Natural killer cell (primary cell): ENCODE data around the gene MPRIP. TPM values are rescaled to one million over a fixed set of nuclear protein-coding genes. Genes with fewer than 3 reads are reported as not detected.

ENCODE experiments used
- ATAC-seq, 3 donors: fragments of 150-1000 bp in 2 of 3; fragments of 200-7000 bp in 1 of 3; cut with Tn5 transposase; 1 replicate in 1 of 3; 2 replicates in 2 of 3; pipeline ENCODE4 v1.10.0; 2021; ENCODE audit warnings: mild to moderate bottlenecking in 2 of 3, moderate library complexity in 2 of 3
- DNase-seq, 2 donors: peaks; one replicate each; pipeline versions ENCODE4 v3.0.0 to v3.0.0-alpha.2; 2013 to 2021; ENCODE audit warnings: mixed read lengths in 1 of 2
- H3K27ac ChIP-seq: one replicate; pipeline ENCODE4 v1.5.1; 2013; ENCODE audit warnings: mild to moderate bottlenecking, low read length
- H3K27me3 ChIP-seq: one replicate; pipeline ENCODE4 v1.6.1; 2013; ENCODE audit warnings: low read length; ENCODE audit not compliant: control insufficient read depth, insufficient read depth
- H3K36me3 ChIP-seq: one replicate; pipeline ENCODE4 v1.6.1; 2013; ENCODE audit warnings: low read length; ENCODE audit not compliant: control insufficient read depth, insufficient read depth
- H3K4me1 ChIP-seq: one replicate; pipeline ENCODE4 v1.6.1; 2013; ENCODE audit warnings: low read length; ENCODE audit not compliant: control insufficient read depth, insufficient read depth
- H3K4me3 ChIP-seq: one replicate; pipeline ENCODE4 v1.5.1; 2013; ENCODE audit warnings: low read length
- H3K9me3 ChIP-seq: one replicate; pipeline ENCODE4 v1.6.1; 2013; ENCODE audit warnings: low read length; ENCODE audit not compliant: control insufficient read depth, insufficient read depth
- H3K27ac Mint-ChIP-seq, 2 donors: one replicate each; pipeline ENCODE4 v1.8.0; 2022; ENCODE audit warnings: mild to moderate bottlenecking in 2 of 2, mixed read lengths in 2 of 2, moderate library complexity in 1 of 2
- H3K27me3 Mint-ChIP-seq, 2 donors: one replicate each; pipeline ENCODE4 v1.8.0; 2022; ENCODE audit warnings: low read depth in 2 of 2, mixed read lengths in 2 of 2
- H3K36me3 Mint-ChIP-seq: one replicate; pipeline ENCODE4 v1.8.0; 2022; ENCODE audit warnings: mixed read lengths
- H3K4me1 Mint-ChIP-seq, 2 donors: one replicate each; pipeline ENCODE4 v1.8.0; 2022; ENCODE audit warnings: mixed read lengths in 2 of 2
- H3K4me3 Mint-ChIP-seq: one replicate; pipeline ENCODE4 v1.8.0; 2022; ENCODE audit warnings: mild to moderate bottlenecking, moderate library complexity, mixed read lengths
- H3K9me3 Mint-ChIP-seq, 2 donors: one replicate each; pipeline ENCODE4 v1.8.0; 2022; ENCODE audit warnings: mixed read lengths in 2 of 2
- WGBS: methylation state at CpG from one replicate; pipeline ENCODE4 v1.1.7; 2013; ENCODE audit warnings: missing lambda C conversion rate; ENCODE audit not compliant: insufficient coverage; 5-methylcytosine and 5-hydroxymethylcytosine counted together
- intact Hi-C: fragments of 100-400 bp; cut with micrococcal nuclease; formaldehyde crosslinking; loops from one replicate; pipeline ENCODE4 v1.14.2; 2022
- total RNA-seq, 4 donors: library from RNA; stranded (reverse); fragments of 120-200 nt in 1 of 4; gene quantifications; one replicate each; pipeline versions ENCODE4 v1.2.3 to v1.2.4, GENCODE V29; 2013 to 2022
- TF ChIP-seq, protein P1 (sequence below): fragments of 200-600 bp; IDR thresholded peaks from one replicate; pipeline ENCODE4 v1.8.0; 2022; ENCODE audit warnings: antibody characterized with exemption

Gene MPRIP
- total RNA-seq, 3 donors from 2014 or later (not counting 1 experiment from before 2014, with no cell fraction given), result 225 to 272 (median 229) TPM

DNA sequence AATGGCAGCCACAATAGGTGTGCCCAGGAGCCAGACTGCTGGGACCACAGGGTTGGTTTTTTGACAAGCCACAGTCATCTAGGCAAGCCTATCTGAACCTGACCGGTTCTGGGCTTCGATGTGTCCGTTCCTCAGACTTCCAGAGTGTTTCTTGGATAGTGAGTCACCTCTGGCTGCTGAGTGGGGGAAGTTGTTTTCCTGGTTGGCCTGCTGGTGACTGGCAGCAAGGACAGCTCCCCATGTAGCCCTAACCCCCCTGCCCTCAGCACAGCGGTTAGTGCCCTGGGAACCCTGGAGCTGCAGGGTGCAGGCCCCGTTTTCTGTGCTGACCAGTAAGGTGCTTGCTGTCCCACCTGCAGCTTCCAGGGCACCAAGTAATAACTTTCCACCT lies 98.3 kb downstream of the MPRIP start:
- no peak overlapping the region for H3K4me3 ChIP-seq
- 95% methylated on average over 5 of the region's 5 CpGs for WGBS
- H3K27ac Mint-ChIP-seq, result no peak overlapping the region
- H3K4me1 ChIP-seq, result no peaks in the 10 kb centered on the region
- ATAC-seq, result no peak
- no peaks in the 10 kb centered on the region for H3K9me3 ChIP-seq
- no peak overlapping the region for H3K4me3 Mint-ChIP-seq
- H3K9me3 Mint-ChIP-seq, result no peaks in the 10 kb centered on the region
- no peaks in the 10 kb centered on the region for H3K36me3 Mint-ChIP-seq
- DNase-seq, result no peak
- H3K4me1 Mint-ChIP-seq, result peaks cover 7% of the 10 kb centered on the region in 2 donors
- TF ChIP-seq, protein P1, sequence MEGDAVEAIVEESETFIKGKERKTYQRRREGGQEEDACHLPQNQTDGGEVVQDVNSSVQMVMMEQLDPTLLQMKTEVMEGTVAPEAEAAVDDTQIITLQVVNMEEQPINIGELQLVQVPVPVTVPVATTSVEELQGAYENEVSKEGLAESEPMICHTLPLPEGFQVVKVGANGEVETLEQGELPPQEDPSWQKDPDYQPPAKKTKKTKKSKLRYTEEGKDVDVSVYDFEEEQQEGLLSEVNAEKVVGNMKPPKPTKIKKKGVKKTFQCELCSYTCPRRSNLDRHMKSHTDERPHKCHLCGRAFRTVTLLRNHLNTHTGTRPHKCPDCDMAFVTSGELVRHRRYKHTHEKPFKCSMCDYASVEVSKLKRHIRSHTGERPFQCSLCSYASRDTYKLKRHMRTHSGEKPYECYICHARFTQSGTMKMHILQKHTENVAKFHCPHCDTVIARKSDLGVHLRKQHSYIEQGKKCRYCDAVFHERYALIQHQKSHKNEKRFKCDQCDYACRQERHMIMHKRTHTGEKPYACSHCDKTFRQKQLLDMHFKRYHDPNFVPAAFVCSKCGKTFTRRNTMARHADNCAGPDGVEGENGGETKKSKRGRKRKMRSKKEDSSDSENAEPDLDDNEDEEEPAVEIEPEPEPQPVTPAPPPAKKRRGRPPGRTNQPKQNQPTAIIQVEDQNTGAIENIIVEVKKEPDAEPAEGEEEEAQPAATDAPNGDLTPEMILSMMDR, result no peak
- H3K27me3 Mint-ChIP-seq, result no peaks in the 10 kb centered on the region
- peaks cover 86% of the 10 kb centered on the region for H3K36me3 ChIP-seq
- intact Hi-C loops, result no loop called here
- H3K27ac ChIP-seq, result no peak overlapping the region
- H3K27me3 ChIP-seq, result no peaks in the 10 kb centered on the region

DNA sequence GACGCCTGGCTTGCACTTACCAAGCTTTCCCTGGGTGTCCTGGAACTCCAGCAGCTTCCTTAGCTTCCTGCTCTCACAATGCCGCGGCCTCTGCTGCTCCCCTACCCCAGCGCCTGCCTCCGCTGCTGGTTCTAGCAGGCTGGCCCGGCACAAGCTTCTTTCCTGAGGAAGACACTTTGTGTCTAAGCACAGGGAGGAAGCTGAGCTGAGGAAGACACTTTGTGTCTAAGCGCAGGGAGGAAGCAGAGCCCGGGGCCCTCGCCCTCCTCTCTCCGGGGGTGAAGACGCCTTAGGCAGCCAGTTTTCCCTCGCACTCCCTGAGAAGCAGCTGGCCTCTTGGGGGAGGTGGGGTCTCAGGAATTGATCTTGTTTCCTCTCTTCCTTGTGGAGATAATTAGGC lies 99.0 kb downstream of the MPRIP start:
- H3K27me3 ChIP-seq, result no peaks in the 10 kb centered on the region
- Mint-ChIP-seq H3K9me3 (no peaks in the 10 kb centered on the region), H3K36me3 (no peaks in the 10 kb centered on the region), H3K4me3 (no peak overlapping the region), H3K27me3 (no peaks in the 10 kb centered on the region), H3K27ac (peak overlapping the region in 1 of 2 donors; percentile 71), H3K4me1 (peaks cover 8 to 13% of the 10 kb centered on the region in 2 donors)
- ATAC-seq (no peak), DNase-seq (no peak)
- no peaks in the 10 kb centered on the region for H3K9me3 ChIP-seq
- no peaks in the 10 kb centered on the region for H3K4me1 ChIP-seq
- intact Hi-C loops, result no loop called here
- 92% methylated on average over 12 of the region's 12 CpGs for whole genome bisulfite sequencing
- H3K27ac ChIP-seq, result no peak overlapping the region
- no peak overlapping the region for H3K4me3 ChIP-seq
- H3K36me3 ChIP-seq, result peaks cover 88% of the 10 kb centered on the region
- TF ChIP-seq, protein P1, result no peak

DNA sequence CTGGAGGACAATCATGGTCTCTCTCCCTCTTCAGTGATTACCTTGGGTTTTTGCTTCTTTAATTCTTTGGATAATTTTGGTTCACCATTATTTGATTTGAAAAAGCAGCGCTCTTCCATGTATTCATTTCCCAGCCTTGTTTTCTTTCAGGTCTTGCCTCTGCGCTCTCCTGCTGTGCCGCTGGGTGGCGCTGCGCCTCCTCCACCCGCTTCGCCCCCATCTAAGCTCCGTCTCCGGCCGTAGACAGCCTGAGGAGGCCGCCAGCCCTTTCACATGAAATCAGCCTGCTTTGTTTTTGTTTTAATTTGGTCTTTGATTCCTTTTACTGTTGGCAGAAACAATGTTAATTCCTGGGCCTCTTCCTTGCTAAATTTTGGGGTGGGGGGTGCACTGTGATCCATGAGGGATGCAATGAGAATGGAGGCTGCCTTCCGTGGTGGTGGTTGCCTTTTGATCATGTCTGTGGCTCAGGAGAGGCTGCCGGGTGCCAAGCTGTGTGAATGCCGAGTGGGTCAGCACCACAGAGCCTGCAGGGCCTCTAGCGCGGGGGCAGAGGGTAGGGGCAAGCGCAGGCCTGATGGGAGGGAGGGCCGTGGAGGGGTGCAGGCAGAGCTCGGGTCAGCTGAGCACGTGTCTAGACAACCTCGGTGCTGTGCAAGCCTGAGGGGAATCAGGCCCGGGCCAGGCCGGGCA lies 99.7 kb downstream of the MPRIP start:
- Mint-ChIP-seq H3K4me1 (peaks cover 14 to 17% of the 10 kb centered on the region in 2 donors), H3K4me3 (no peak overlapping the region), H3K27ac (peak overlapping the region in 1 of 2 donors; percentile 71), H3K27me3 (no peaks in the 10 kb centered on the region), H3K9me3 (no peaks in the 10 kb centered on the region), H3K36me3 (no peaks in the 10 kb centered on the region)
- DNase-seq, result peak in 1 of 2 donors; percentile 78
- TF ChIP-seq, protein P1, result peak; percentile 21
- peak in 1 of 3 donors; percentile 50 for ATAC-seq
- H3K9me3 ChIP-seq, result no peaks in the 10 kb centered on the region
- no peaks in the 10 kb centered on the region for H3K27me3 ChIP-seq
- 82% methylated on average over 23 of the region's 23 CpGs for WGBS
- intact Hi-C loops, result no loop called here
- H3K36me3 ChIP-seq, result peaks cover 90% of the 10 kb centered on the region
- H3K4me1 ChIP-seq, result no peaks in the 10 kb centered on the region
- no peak overlapping the region for H3K27ac ChIP-seq
- no peak overlapping the region for H3K4me3 ChIP-seq

DNA sequence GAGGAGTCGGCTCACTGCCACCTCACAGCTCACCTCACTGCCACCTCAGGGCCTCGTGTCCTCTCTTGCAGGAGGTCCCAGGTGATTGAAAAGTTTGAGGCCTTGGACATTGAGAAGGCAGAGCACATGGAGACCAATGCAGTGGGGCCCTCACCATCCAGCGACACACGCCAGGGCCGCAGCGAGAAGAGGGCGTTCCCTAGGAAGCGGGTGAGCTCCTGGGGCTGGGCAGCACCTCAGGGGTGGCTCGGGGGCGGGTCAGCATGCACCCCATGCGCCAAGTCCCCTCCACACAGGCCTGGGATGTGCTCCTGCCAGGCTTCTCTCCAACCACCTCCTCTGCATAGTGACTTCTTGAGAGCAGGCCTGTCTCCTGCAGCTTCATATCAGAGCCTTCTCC lies 100.3 kb downstream of the MPRIP start:
- intact Hi-C loops, result no loop called here
- no peaks in the 10 kb centered on the region for H3K27me3 Mint-ChIP-seq
- TF ChIP-seq, protein P1, result no peak

More for the DNA sequence above, 100.3 kb downstream of the MPRIP start:
- no peak for DNase-seq
- peaks cover 14 to 17% of the 10 kb centered on the region in 2 donors for H3K4me1 Mint-ChIP-seq
- no peaks in the 10 kb centered on the region for H3K9me3 ChIP-seq
- H3K27me3 ChIP-seq, result no peaks in the 10 kb centered on the region
- no peak overlapping the region for H3K27ac ChIP-seq
- H3K36me3 ChIP-seq, result peaks cover 91% of the 10 kb centered on the region
- H3K27ac Mint-ChIP-seq, result peak overlapping the region; percentile 26 to 71
- no peaks in the 10 kb centered on the region for H3K4me1 ChIP-seq
- no peak overlapping the region for H3K4me3 Mint-ChIP-seq
- peaks cover under 1% of the 10 kb centered on the region for H3K36me3 Mint-ChIP-seq
- no peaks in the 10 kb centered on the region for H3K9me3 Mint-ChIP-seq
- no peak for ATAC-seq
- no peak overlapping the region for H3K4me3 ChIP-seq
- WGBS, result 92% methylated on average over 11 of the region's 11 CpGs
